ENCODE data around the gene GOLGA8B. TPM values are rescaled to one million over a fixed set of nuclear protein-coding genes. Genes with fewer than 3 reads are reported as not detected.
"Not testable (repeated sequence)": the region's sequence is repeated elsewhere in the genome, so short reads cannot be mapped to it uniquely, and the experiment has no call there.

Gene GOLGA8B, protein sequence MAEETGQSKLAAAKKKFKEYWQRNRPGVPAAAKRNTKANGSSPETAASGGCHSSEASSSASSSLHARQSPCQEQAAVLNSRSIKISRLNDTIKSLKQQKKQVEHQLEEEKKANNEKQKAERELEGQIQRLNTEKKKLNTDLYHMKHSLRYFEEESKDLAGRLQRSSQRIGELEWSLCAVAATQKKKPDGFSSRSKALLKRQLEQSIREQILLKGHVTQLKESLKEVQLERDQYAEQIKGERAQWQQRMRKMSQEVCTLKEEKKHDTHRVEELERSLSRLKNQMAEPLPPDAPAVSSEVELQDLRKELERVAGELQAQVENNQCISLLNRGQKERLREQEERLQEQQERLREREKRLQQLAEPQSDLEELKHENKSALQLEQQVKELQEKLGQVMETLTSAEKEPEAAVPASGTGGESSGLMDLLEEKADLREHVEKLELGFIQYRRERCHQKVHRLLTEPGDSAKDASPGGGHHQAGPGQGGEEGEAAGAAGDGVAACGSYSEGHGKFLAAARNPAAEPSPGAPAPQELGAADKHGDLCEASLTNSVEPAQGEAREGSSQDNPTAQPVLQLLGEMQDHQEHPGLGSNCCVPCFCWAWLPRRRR
- total RNA-seq (100 to 1,000 TPM in 4 of 7 donors, 10 to 100 TPM in 3; 59.8 to 144 (median 109) TPM), polyA plus RNA-seq (10 to 100 TPM; 56.3 to 78.9 TPM)
- long read RNA-seq, donor 1, partial matches to known transcripts, result 52 of 88 reads
- long read RNA-seq, donor 1, other reads (novel, unspliced or antisense), result 36 of 88 reads
- long read RNA-seq, donor 2, partial matches to known transcripts, result 0 of 1 reads
- long read RNA-seq, donor 2, other reads (novel, unspliced or antisense), result 0 of 1 reads
- long read RNA-seq, donor 3, full-length matches to known transcripts, result 3 of 118 reads
- long read RNA-seq, donor 3, partial matches to known transcripts, result 70 of 118 reads
- long read RNA-seq, donor 3, other reads (novel, unspliced or antisense), result 45 of 118 reads

DNA sequence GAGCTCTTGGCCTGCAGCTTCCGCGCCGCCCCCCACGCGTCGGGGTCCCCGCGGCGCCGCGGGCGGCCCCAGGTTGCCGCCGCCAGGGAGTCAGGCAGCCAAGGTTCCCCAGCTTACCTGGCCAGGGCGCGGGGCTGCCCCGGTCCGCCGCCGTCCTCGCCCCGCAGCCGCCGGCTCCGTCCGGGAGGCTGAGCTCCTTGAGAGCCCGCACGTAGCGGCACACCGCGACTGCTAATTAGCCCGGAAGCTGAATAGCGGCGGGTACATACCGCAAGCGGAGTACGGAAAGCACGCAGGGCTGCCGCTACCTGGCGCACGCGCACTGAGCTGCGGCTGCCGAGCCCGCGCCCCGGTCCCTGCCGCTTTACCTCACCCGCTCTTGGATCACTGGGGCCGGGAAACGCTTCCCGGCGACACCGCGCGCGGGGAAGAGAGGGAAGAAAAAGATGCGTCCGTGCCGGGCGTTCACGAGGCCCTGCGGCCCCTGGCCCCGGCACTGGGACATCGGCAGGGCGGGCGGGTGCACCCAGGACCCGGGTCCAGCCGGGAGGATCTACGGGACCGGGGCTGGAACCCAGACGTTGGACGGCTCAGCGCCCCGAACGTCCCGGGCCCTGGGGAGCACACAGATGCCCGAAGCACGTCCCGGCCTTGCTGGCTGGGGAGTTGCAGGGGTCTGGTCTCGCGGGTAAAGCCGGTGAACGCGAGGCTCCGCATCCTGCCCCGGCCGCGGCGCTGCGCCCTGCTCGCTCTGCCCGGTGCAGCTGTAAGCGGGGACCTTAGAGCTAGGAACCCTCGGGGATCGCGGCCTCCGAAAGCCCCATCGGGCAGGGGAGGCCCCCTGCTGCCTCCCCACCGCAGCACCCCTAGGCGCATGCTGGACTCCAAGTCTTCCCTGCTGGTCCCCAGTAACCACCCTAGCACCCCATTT is at the start of gene GOLGA8B:
GOLGA8B (minus strand) TSS at position 253 of the 931 bp plus-strand sequence. CDS start 47,739 bp downstream, outside the sequence.
- WGBS, 3 donors, result 0 to 1% (median 1%) methylated on average over 77 to 101 of the region's 101 CpGs
- H3K9me3 ChIP-seq, result no peaks in the 10 kb centered on the region
- TF ChIP-seq, protein P1, sequence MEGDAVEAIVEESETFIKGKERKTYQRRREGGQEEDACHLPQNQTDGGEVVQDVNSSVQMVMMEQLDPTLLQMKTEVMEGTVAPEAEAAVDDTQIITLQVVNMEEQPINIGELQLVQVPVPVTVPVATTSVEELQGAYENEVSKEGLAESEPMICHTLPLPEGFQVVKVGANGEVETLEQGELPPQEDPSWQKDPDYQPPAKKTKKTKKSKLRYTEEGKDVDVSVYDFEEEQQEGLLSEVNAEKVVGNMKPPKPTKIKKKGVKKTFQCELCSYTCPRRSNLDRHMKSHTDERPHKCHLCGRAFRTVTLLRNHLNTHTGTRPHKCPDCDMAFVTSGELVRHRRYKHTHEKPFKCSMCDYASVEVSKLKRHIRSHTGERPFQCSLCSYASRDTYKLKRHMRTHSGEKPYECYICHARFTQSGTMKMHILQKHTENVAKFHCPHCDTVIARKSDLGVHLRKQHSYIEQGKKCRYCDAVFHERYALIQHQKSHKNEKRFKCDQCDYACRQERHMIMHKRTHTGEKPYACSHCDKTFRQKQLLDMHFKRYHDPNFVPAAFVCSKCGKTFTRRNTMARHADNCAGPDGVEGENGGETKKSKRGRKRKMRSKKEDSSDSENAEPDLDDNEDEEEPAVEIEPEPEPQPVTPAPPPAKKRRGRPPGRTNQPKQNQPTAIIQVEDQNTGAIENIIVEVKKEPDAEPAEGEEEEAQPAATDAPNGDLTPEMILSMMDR (IDR thresholded peaks at IDR 0.05), result no peak
- TF ChIP-seq POLR2A (IDR thresholded peaks at IDR 0.05), result no peak
- no peak for TF ChIP-seq EP300 (IDR thresholded peaks at IDR 0.05)
- DNase-seq, result peak; percentile 72 to 85 (median 75)
- H3K36me3 ChIP-seq, result no peaks in the 10 kb centered on the region
- peak within 1 kb of the TSS; percentile 2 to 43 for H3K27ac ChIP-seq
- H3K4me3 ChIP-seq, result peak within 1 kb of the TSS; percentile 67
- peaks cover 8% of the 10 kb centered on the region for H3K4me1 ChIP-seq (ENCODE audit: insufficient read depth)
- no peaks in the 10 kb centered on the region for H3K27me3 ChIP-seq
- intact Hi-C loops (cut with DNase I), result loop anchor here in 1 of 4 donors (10.0 kb wide), 1 partner anchor 239 kb away; the partner anchor contains the start of genes NOP10 and NUTM1

DNA sequence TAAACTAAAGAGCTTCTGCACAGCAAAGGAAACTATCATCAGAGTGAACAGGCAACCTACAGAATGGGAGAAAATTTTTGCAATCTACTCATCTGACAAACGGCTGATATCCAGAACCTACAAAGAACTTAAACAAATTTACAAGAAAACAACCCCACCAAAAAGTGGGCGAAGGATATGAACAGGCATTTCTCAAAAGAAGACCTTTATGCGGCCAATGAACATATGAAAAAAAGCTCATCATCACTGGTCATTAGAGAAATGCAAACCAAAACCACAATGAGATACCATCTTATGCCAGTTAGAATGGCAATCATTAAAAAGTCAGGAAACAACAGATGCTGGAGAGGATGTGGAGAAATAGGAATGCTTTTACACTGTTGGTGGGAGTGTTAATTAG is 49.7 kb upstream of the GOLGA8B start:
- H3K27me3 ChIP-seq; H3K36me3 ChIP-seq; H3K4me3 ChIP-seq; DNase-seq; intact Hi-C loops (cut with DNase I); H3K4me1 ChIP-seq (ENCODE audit: insufficient read depth); H3K9me3 ChIP-seq; H3K27ac ChIP-seq: not testable (repeated sequence)
- WGBS, 3 donors, result 89 to 95% (median 91%) methylated on average over 3 of the region's 3 CpGs

DNA sequence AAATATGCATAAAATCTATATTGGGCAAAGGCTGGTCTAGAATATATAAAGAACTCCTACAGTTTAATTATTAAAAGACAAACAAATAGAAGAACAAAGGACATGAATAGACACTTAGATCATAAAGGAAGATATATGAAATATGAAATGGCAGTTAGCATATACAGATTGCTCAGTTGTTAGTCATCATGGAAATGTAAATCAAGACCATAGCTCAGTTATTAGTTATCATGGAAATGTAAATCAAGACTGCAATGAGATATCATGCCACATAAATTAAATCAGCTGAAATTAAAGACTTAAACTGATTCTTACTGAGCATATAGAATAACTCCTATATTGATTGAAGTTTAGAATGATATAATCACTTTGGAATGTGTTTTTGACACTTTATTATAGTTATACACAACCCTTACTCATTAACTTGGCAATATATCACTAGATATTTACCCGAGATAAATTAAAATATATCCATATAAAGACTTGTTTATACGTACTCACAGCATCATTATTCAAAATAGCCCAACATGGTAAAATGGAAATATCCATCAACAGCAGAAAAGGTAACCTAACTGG is 45.2 kb upstream of the GOLGA8B start:
- TF ChIP-seq, protein P1 (IDR thresholded peaks at IDR 0.05), result no peak
- TF ChIP-seq POLR2A (IDR thresholded peaks at IDR 0.05), result no peak
- TF ChIP-seq EP300 (IDR thresholded peaks at IDR 0.05), result no peak
- DNase-seq, result no peak
- Histone ChIP-seq H3K27ac (no peak overlapping the region), H3K36me3 (no peaks in the 10 kb centered on the region), H3K4me3 (no peak overlapping the region), H3K4me1 (ENCODE audit: insufficient read depth) (no peaks in the 10 kb centered on the region), H3K9me3 (no peaks in the 10 kb centered on the region), H3K27me3 (no peaks in the 10 kb centered on the region)
- WGBS, 3 donors, result 64 to 67% (median 66%) methylated on average over 2 of the region's 2 CpGs
- intact Hi-C loops (cut with DNase I), result no loop called here

DNA sequence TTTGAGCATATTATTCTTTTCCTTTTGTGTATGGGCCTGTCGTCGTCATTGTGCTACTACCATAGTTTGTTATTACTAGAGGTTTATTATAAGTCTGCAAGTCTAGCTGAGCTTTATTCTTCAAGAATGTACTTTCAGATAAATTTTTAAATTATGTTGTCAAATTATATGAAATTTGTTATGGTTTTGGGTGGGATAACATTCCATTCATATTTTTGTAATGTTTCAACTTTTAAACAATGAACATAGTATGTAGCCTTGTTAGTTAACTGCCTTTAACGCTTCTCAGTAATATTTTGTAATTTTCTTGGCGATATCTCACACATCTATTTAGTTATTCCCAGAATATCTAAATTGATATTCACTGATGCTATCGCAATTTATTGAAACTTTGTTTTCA is 41.6 kb upstream of the GOLGA8B start:
- intact Hi-C loops (cut with DNase I), result no loop called here

More for the DNA sequence above, 41.6 kb upstream of the GOLGA8B start:
- Histone ChIP-seq H3K36me3 (no peaks in the 10 kb centered on the region), H3K27ac (no peak overlapping the region), H3K27me3 (no peaks in the 10 kb centered on the region), H3K4me1 (ENCODE audit: insufficient read depth) (no peaks in the 10 kb centered on the region), H3K9me3 (no peaks in the 10 kb centered on the region), H3K4me3 (no peak overlapping the region)
- 57 to 66% (median 61%) methylated on average over 5 of the region's 5 CpGs for WGBS, 3 donors
- no peak for TF ChIP-seq POLR2A (IDR thresholded peaks at IDR 0.05)
- DNase-seq, result no peak

Measured in ovary (tissue), 10 donors.